Activated CD4-positive, alpha-beta T cell treated with anti-CD3 and anti-CD28 coated beads for 1 hour (primary cell): ENCODE results near the gene EPB41L3.

ENCODE experiments used
- DNase-seq: peaks from one replicate; pipeline ENCODE4 v3.0.0-alpha.2; 2020

EPB41L3 gene

GRCh38 chr18:5449858-5450509, 93.8 kb downstream of the EPB41L3 start:
- DNase-seq = no peak

GRCh38 chr18:5447442-5447841, 96.4 kb downstream of the EPB41L3 start:
- no peak for DNase-seq

GRCh38 chr18:5444847-5445246, 99.0 kb downstream of the EPB41L3 start:
- no peak for DNase-seq

- no peak for DNase-seq
These were observed 99.5 kb downstream of the EPB41L3 start for GRCh38 chr18:5444269-5444668.

GRCh38 chr18:5439986-5440696, 103.7 kb downstream of the EPB41L3 start:
- DNase-seq = no peak

GRCh38 chr18:5434425-5434824, 109.4 kb downstream of the EPB41L3 start:
- no peak for DNase-seq

- no peak for DNase-seq
These were observed 111.8 kb downstream of the EPB41L3 start for GRCh38 chr18:5431836-5432575.

GRCh38 chr18:5430131-5430530, 113.7 kb downstream of the EPB41L3 start:
- no peak for DNase-seq

GRCh38 chr18:5429681-5430080, 114.1 kb downstream of the EPB41L3 start:
- no peak for DNase-seq

GRCh38 chr18:5425721-5426120, 118.1 kb downstream of the EPB41L3 start:
- no peak for DNase-seq

- no peak for DNase-seq
These were observed 118.7 kb downstream of the EPB41L3 start for GRCh38 chr18:5424903-5425664.

- no peak for DNase-seq
These were observed 121.2 kb downstream of the EPB41L3 start for GRCh38 chr18:5422626-5423025.

GRCh38 chr18:5421981-5422380, 121.8 kb downstream of the EPB41L3 start:
- DNase-seq = no peak

- no peak for DNase-seq
These were observed 122.9 kb downstream of the EPB41L3 start for GRCh38 chr18:5420906-5421305.

- DNase-seq = no peak
These were observed 124.2 kb downstream of the EPB41L3 start for GRCh38 chr18:5419601-5420000.

- no peak for DNase-seq
These were observed 124.8 kb downstream of the EPB41L3 start for GRCh38 chr18:5419030-5419429.

GRCh38 chr18:5417342-5417741, 126.5 kb downstream of the EPB41L3 start:
- no peak for DNase-seq

- no peak for DNase-seq
These were observed 127.7 kb downstream of the EPB41L3 start for GRCh38 chr18:5416112-5416511.

- DNase-seq = no peak
These were observed 128.1 kb downstream of the EPB41L3 start for GRCh38 chr18:5415665-5416064.

- DNase-seq = no peak
These were observed 128.8 kb downstream of the EPB41L3 start for GRCh38 chr18:5415031-5415430.

- no peak for DNase-seq
These were observed 129.3 kb downstream of the EPB41L3 start for GRCh38 chr18:5414546-5414945.

- DNase-seq = no peak
These were observed 130.3 kb downstream of the EPB41L3 start for GRCh38 chr18:5413447-5413846.

GRCh38 chr18:5410582-5410981, 133.2 kb downstream of the EPB41L3 start:
- DNase-seq = no peak
